Endodermal cell (in vitro differentiated cells): Measurements from ENCODE around the gene LGR4. TPM values are rescaled to one million over a fixed set of nuclear protein-coding genes. Genes with fewer than 3 reads are reported as not detected.
A peak's percentile ranks its signal among the peaks of the same experiment; 100 is the strongest.

ENCODE experiments used
- DNase-seq: peaks from one replicate; pipeline ENCODE4 v3.0.0-alpha.2; 2017
- H3K27ac ChIP-seq: 2 replicates; pipeline ENCODE4 v1.5.1; 2013; ENCODE audit warnings: mild to moderate bottlenecking, low read depth, low read length, moderate library complexity
- H3K27me3 ChIP-seq: 2 replicates; pipeline ENCODE4 v1.6.1; 2013; ENCODE audit warnings: mild to moderate bottlenecking, low read length, moderate library complexity; ENCODE audit not compliant: insufficient read depth, control insufficient read depth, poor library complexity, severe bottlenecking
- H3K36me3 ChIP-seq: 2 replicates; pipeline ENCODE4 v1.7.0; 2013; ENCODE audit warnings: mild to moderate bottlenecking, low read length, moderate library complexity; ENCODE audit not compliant: control insufficient read depth, insufficient read depth
- H3K4me1 ChIP-seq: one replicate; pipeline ENCODE4 v1.7.0; 2013; ENCODE audit warnings: low read length; ENCODE audit not compliant: control insufficient read depth, insufficient read depth
- H3K4me3 ChIP-seq: 2 replicates; pipeline ENCODE4 v1.5.1; 2013; ENCODE audit warnings: mild to moderate bottlenecking, low read length, moderate library complexity
- H3K9ac ChIP-seq: 2 replicates; pipeline ENCODE4 v1.6.1; 2013; ENCODE audit warnings: mild to moderate bottlenecking, low read length, moderate library complexity; ENCODE audit not compliant: poor library complexity, severe bottlenecking; ENCODE audit errors: extremely low read depth
- H3K9me3 ChIP-seq: 2 replicates; pipeline ENCODE4 v1.6.1; 2013; ENCODE audit warnings: mild to moderate bottlenecking, low read length, moderate library complexity; ENCODE audit not compliant: control insufficient read depth
- H3K27ac Mint-ChIP-seq: 2 replicates; pipeline ENCODE4 v1.8.0; 2020; ENCODE audit warnings: mixed read lengths
- H3K27me3 Mint-ChIP-seq: 2 replicates; pipeline ENCODE4 v1.8.0; 2021; ENCODE audit warnings: mild to moderate bottlenecking, mixed read lengths; ENCODE audit not compliant: insufficient read depth
- H3K36me3 Mint-ChIP-seq: 2 replicates; pipeline ENCODE4 v1.8.0; 2020; ENCODE audit warnings: low read depth, mixed read lengths
- H3K4me1 Mint-ChIP-seq: 2 replicates; pipeline ENCODE4 v1.8.0; 2020; ENCODE audit warnings: mixed read lengths
- H3K4me3 Mint-ChIP-seq: 2 replicates; pipeline ENCODE4 v1.8.0; 2020; ENCODE audit warnings: mild to moderate bottlenecking, moderate library complexity, mixed read lengths
- H3K9me3 Mint-ChIP-seq: 2 replicates; pipeline ENCODE4 v1.8.0; 2020; ENCODE audit warnings: mild to moderate bottlenecking, mixed read lengths
- WGBS, 2 experiments: methylation state at CpG; one replicate each; pipeline versions ENCODE4 v1.1.5 to v1.1.7; 2013; ENCODE audit warnings: missing lambda C conversion rate in 2 of 2, mixed read lengths in 1 of 2; ENCODE audit not compliant: insufficient coverage in 1 of 2, insufficient read length in 1 of 2; 5-methylcytosine and 5-hydroxymethylcytosine counted together
- total RNA-seq, 2 donors: library from RNA; stranded (reverse); fragmentation: NEBNext Ultra II Directional in 1 of 2; extraction: Animal tissue kit (Norgen Biotek cat#: 25700) in 1 of 2; gene quantifications; 2 replicates in 1 of 2; 3 replicates in 1 of 2; pipeline ENCODE4 v1.2.1, GENCODE V29; 2021
- TF ChIP-seq, protein P1 (sequence below): fragments of 200-600 bp; sonication (generic); conservative IDR thresholded peaks from 2 replicates; pipeline ENCODE4 v1.5.0; 2021; ENCODE audit warnings: antibody characterized with exemption, mild to moderate bottlenecking

Gene LGR4
- total RNA-seq, 2 donors from 2014 or later, result 73.7 to 75.6 TPM

DNA sequence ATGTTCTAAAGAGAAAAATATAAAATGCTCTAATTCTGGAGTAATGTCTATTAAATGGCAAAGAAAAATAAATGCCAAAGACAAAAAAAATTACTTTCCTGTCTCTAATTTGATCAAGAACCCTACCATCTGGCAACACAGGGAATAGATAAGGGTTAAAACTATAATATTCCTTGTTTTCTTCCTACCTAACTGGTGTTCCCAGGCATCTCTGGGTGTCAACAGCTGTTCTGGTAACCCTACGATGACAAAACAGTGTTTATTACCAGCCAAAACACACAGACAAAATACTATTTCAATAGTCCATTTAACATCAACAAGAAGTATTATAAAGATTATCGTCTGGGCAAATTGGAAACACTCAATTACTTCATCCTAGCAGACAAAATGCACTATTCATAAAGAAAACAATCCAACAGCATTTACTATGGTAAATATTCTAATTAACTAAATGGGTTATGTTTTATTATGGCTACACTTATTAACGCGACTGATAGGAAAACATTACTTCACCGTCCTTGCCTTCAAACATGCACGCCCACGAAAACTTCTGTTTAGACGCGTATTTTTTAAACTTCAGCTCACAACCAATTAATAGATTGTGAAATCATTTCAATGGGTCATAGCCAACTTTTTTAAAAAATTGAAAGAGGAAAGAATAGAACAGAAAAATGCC, 50.6 kb downstream of the LGR4 start:
- peaks cover 4% of the 10 kb centered on the region for H3K36me3 Mint-ChIP-seq
- Histone ChIP-seq H3K27me3 (no peaks in the 10 kb centered on the region), H3K9me3 (peaks cover 8% of the 10 kb centered on the region), H3K27ac (no peak overlapping the region), H3K4me3 (no peak overlapping the region), H3K4me1 (no peaks in the 10 kb centered on the region), H3K9ac (no peak overlapping the region), H3K36me3 (peaks cover 29% of the 10 kb centered on the region)
- no peak overlapping the region for H3K27ac Mint-ChIP-seq
- 97% methylated on average over 6 to 9 of the region's 9 CpGs for WGBS, 2 experiments
- TF ChIP-seq, protein P1, sequence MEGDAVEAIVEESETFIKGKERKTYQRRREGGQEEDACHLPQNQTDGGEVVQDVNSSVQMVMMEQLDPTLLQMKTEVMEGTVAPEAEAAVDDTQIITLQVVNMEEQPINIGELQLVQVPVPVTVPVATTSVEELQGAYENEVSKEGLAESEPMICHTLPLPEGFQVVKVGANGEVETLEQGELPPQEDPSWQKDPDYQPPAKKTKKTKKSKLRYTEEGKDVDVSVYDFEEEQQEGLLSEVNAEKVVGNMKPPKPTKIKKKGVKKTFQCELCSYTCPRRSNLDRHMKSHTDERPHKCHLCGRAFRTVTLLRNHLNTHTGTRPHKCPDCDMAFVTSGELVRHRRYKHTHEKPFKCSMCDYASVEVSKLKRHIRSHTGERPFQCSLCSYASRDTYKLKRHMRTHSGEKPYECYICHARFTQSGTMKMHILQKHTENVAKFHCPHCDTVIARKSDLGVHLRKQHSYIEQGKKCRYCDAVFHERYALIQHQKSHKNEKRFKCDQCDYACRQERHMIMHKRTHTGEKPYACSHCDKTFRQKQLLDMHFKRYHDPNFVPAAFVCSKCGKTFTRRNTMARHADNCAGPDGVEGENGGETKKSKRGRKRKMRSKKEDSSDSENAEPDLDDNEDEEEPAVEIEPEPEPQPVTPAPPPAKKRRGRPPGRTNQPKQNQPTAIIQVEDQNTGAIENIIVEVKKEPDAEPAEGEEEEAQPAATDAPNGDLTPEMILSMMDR, result no peak
- H3K4me3 Mint-ChIP-seq, result no peak overlapping the region
- peaks cover 40% of the 10 kb centered on the region for H3K4me1 Mint-ChIP-seq
- H3K27me3 Mint-ChIP-seq, result no peaks in the 10 kb centered on the region
- DNase-seq, result no peak
- no peaks in the 10 kb centered on the region for H3K9me3 Mint-ChIP-seq

DNA sequence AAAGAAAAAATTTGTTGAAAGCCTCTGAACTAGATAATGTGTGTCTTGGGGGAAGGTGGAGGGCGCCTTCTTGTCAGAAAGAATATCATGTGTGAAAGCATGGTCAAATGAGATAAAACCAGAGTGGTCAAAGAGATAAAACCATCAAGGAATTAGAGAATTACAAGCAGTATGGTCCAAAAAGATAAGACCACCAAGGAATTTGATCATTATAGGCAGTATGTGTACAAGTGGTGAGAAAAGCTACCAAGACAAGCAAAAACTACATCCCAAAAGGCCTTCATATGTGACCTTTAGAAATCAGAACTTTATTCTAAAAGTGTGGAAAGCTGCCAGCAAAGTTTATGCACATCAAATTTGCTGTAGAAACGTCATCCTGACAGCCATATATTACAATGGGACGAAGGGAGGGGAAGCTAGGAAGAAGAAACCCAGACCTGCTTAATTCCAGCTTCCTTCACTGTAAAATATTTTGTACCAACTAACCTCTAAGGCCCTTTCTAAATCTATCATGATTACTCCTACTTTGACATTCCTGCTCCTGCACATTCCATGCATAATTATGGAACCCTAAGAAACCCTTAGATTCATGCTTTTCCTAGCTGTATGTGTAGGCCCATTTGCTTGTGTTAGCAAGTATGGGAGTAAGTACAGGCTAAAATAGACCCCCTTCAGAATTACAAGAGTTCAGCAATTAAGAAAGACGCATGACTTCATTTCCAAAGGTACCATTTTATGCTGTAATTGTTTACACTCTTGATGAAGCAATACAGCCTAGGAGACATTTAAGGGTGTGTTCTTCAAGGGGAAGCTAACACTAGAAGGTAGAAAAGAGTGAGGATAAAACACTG, 51.6 kb downstream of the LGR4 start:
- TF ChIP-seq, protein P1, result no peak
- Histone ChIP-seq H3K9ac (no peak overlapping the region), H3K4me3 (no peak overlapping the region), H3K4me1 (no peaks in the 10 kb centered on the region), H3K36me3 (peaks cover 19% of the 10 kb centered on the region), H3K27ac (peak overlapping the region; percentile 9), H3K27me3 (no peaks in the 10 kb centered on the region), H3K9me3 (peaks cover 8% of the 10 kb centered on the region)
- Mint-ChIP-seq H3K27ac (peak overlapping the region; percentile 50), H3K9me3 (no peaks in the 10 kb centered on the region), H3K4me3 (no peak overlapping the region), H3K27me3 (no peaks in the 10 kb centered on the region), H3K36me3 (peaks cover 4% of the 10 kb centered on the region), H3K4me1 (peaks cover 47% of the 10 kb centered on the region)
- WGBS, 2 experiments, result 87 to 93% methylated on average over 3 to 4 of the region's 4 CpGs
- no peak for DNase-seq

DNA sequence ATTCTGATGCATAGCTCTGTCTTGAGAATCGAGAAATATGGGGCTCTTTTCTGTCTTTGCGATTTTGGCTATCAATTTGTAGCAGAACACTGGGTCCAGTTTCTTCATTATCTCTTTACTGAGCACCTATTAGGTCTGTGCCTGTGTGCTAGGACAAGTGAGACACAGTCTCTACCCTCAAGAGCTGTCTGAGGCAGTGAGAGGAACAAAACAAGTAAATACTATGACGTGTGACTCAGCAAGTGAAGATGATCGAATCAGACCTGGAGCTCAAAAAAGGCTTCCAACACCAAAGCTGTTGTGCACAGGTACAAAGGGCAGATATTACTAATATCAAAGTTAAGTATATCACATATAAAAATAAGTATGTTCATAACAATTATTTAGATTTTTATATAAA, 52.4 kb downstream of the LGR4 start:
- H3K4me3 Mint-ChIP-seq, result no peak overlapping the region
- no peak overlapping the region for H3K27ac Mint-ChIP-seq
- Histone ChIP-seq H3K4me3 (no peak overlapping the region), H3K27ac (no peak overlapping the region), H3K9me3 (peaks cover 8% of the 10 kb centered on the region), H3K4me1 (no peaks in the 10 kb centered on the region), H3K36me3 (peaks cover 11% of the 10 kb centered on the region), H3K9ac (no peak overlapping the region), H3K27me3 (no peaks in the 10 kb centered on the region)
- DNase-seq, result no peak
- 88 to 100% methylated on average over 1 to 4 of the region's 4 CpGs for WGBS, 2 experiments
- TF ChIP-seq, protein P1, result no peak
- no peaks in the 10 kb centered on the region for H3K27me3 Mint-ChIP-seq
- no peaks in the 10 kb centered on the region for H3K9me3 Mint-ChIP-seq
- peaks cover 53% of the 10 kb centered on the region for H3K4me1 Mint-ChIP-seq
- peaks cover 4% of the 10 kb centered on the region for H3K36me3 Mint-ChIP-seq
